Pancreas (tissue), 10 donors: Measurements from ENCODE around the gene ADAM11. TPM values are rescaled to one million over a fixed set of nuclear protein-coding genes. Genes with fewer than 3 reads are reported as not detected.
"Not testable (repeated sequence)": the region's sequence is repeated elsewhere in the genome, so short reads cannot be mapped to it uniquely, and the experiment has no call there.

Experiments used
- ATAC-seq, 4 donors: fragments of 200-7000 bp; cut with Tn5 transposase; one replicate each; pipeline versions ENCODE4 v1.8.0 to v1.9.1; 2020; ENCODE audit warnings: mild to moderate bottlenecking in 4 of 4, moderate library complexity in 4 of 4
- DNase-seq, 6 donors: peaks; one replicate each; pipeline ENCODE4 v3.0.0-alpha.2; 2020
- FAIRE-seq: peaks from 2 replicates; lab custom pipeline; 2012; peaks lifted over from hg19 to GRCh38; lab: Jason Lieb, UNC
- H3K27ac ChIP-seq, 4 donors: fragments of 200-600 bp; sonication (generic); 1 replicate in 3 of 4; 2 replicates in 1 of 4; pipeline versions ENCODE4 v1.5.0 to v1.8.0; 2020
- H3K27me3 ChIP-seq, 4 donors: fragments of 200-600 bp; one replicate each; pipeline ENCODE4 v1.8.0; 2021
- H3K36me3 ChIP-seq, 3 donors: fragments of 200-600 bp; sonication (generic) in 1 of 3; one replicate each; pipeline versions ENCODE4 v1.5.0 to v1.8.0; 2020 to 2021
- H3K4me1 ChIP-seq, 3 donors: fragments of 200-600 bp; one replicate each; pipeline ENCODE4 v1.8.0; 2021
- H3K4me3 ChIP-seq, 4 donors: fragments of 200-600 bp; sonication (generic) in 2 of 4; one replicate each; pipeline versions ENCODE4 v1.5.0 to v1.8.0; 2020 to 2021
- H3K9me3 ChIP-seq, 4 donors: fragments of 200-600 bp; one replicate each; pipeline ENCODE4 v1.8.0; 2021
- WGBS, 2 donors: extraction: QIAGEN DNeasy Blood & Tissue Kit; methylation state at CpG; one replicate each; pipeline ENCODE4 v1.1.7; 2013; 5-methylcytosine and 5-hydroxymethylcytosine counted together
- intact Hi-C, 3 donors: fragments of 100-400 bp; cut with DNase I; formaldehyde crosslinking; loops; one replicate each; pipeline versions ENCODE4 v1.11.1 to v1.14.2; 2022
- polyA plus RNA-seq, 2 donors: library from polyadenylated mRNA; stranded (reverse); fragments of 200-250 nt; gene quantifications; one replicate each; pipeline ENCODE4 v1.2.3, GENCODE V29; 2013
- total RNA-seq, 6 donors: library from RNA; stranded (reverse); fragmentation: NEBNext Ultra II Directional in 4 of 6; extraction: Animal tissue kit (Norgen Biotek cat#: 25700) in 4 of 6; gene quantifications; one replicate each; pipeline versions ENCODE4 v1.2.1 to v1.2.4, GENCODE V29; 2021 to 2023
- TF ChIP-seq, protein P1 (sequence below), 4 donors: fragments of 200-600 bp; sonication (generic) in 3 of 4; IDR thresholded peaks; one replicate each; pipeline versions ENCODE4 v1.5.0 to v1.8.0; 2021; ENCODE audit warnings: antibody characterized with exemption in 4 of 4
- donor health status: healthy with polysubstance abuse.
- donor health status: DM: no; HTN: no; CAD: no; lungs with moderate emphysema.
- donor health status: DM: no; HTN: no; CAD: no.
- donor health status: control.
- donor health status: control.
- donor health status: Bipolar disorder and iron deficiency.
- donor health status: DM: yes; HTN: yes; CAD: no.
- donor health status: DM: no; HTN: no; CAD: no.
- donor health status: DM: no; HTN: no; CAD: no.
- donor health status: DM: yes; HTN: yes; CAD: no.

ADAM11 gene
- total and polyA plus RNA-seq, 8 donors = 0.03 to 0.40 (median 0.18) TPM

DNA sequence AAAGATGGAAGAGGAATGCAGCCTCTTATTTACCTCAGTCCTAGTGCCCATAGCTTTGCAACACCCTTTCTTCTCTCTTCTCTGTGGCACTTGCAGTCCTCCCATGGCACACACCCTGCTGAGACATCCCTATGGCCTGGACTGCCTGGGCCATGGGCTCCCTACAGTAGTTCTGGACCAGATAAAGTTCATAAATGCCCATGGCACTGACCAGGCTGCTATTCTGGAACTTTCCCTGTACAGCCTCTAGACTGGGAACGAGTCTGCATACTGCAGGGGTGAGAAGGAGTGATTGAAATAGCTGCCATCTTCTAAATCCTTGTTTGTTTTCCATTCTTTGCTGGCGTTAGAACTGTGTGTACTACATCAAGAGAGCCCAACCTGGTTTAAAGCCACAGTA, 24.5 kb upstream of the ADAM11 start:
- ATAC-seq (no peak), FAIRE-seq (no peak)
- 68 to 79% methylated on average over 2 of the region's 2 CpGs for WGBS, 2 donors

DNA sequence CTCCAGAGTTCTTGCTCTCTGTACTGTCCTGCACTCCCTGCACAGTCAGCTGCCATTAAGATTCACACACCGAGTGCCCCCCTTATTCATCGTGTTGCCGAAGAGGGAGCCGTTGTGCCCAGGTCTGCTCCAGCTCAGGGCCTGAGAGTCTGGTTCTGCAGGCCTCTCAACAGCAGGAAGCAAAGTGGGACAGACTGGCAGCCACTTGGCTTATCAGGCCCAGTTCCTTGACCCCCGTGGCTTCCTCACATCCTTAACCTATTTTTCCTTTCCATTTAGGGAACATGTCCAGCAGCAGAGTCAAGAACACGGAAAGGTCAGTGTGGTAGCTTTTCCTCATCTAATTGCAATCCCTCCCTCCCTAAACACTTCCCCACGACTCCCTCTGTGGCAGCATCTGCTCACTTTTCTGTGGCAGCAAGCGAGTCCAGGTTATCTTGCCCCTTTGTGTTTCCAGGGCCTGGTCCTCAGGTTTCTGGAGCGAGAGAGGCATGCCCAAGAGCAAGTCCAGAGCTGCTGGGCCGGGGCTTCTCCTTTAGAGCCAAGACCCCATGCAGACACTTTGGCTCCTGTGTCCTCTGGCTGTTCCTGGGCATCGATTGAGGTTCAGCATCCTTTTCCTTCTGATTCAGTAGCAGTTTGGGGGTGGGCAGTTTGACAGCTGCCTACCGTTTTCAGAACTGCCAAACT, 22.1 kb upstream of the ADAM11 start:
- intact Hi-C loops = no loop called here
- Histone ChIP-seq H3K36me3 (no peaks in the 10 kb centered on the region), H3K4me1 (no peaks in the 10 kb centered on the region), H3K4me3 (no peak overlapping the region), H3K27me3 (no peaks in the 10 kb centered on the region), H3K9me3 (no peaks in the 10 kb centered on the region), H3K27ac (no peak overlapping the region)
- no peak for DNase-seq
- WGBS, 2 donors = 82 to 88% methylated on average over 12 of the region's 12 CpGs
- no peak for FAIRE-seq
- ATAC-seq = no peak
- TF ChIP-seq, protein P1, sequence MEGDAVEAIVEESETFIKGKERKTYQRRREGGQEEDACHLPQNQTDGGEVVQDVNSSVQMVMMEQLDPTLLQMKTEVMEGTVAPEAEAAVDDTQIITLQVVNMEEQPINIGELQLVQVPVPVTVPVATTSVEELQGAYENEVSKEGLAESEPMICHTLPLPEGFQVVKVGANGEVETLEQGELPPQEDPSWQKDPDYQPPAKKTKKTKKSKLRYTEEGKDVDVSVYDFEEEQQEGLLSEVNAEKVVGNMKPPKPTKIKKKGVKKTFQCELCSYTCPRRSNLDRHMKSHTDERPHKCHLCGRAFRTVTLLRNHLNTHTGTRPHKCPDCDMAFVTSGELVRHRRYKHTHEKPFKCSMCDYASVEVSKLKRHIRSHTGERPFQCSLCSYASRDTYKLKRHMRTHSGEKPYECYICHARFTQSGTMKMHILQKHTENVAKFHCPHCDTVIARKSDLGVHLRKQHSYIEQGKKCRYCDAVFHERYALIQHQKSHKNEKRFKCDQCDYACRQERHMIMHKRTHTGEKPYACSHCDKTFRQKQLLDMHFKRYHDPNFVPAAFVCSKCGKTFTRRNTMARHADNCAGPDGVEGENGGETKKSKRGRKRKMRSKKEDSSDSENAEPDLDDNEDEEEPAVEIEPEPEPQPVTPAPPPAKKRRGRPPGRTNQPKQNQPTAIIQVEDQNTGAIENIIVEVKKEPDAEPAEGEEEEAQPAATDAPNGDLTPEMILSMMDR (IDR thresholded peaks at IDR 0.05) = no peak

More for the DNA sequence above, 24.5 kb upstream of the ADAM11 start:
- Histone ChIP-seq H3K4me3 (no peak overlapping the region), H3K4me1 (no peaks in the 10 kb centered on the region), H3K27ac (no peak overlapping the region), H3K36me3 (no peaks in the 10 kb centered on the region), H3K9me3 (no peaks in the 10 kb centered on the region), H3K27me3 (no peaks in the 10 kb centered on the region)
- DNase-seq = no peak
- intact Hi-C loops = no loop called here
- TF ChIP-seq, protein P1 (IDR thresholded peaks at IDR 0.05) = no peak

DNA sequence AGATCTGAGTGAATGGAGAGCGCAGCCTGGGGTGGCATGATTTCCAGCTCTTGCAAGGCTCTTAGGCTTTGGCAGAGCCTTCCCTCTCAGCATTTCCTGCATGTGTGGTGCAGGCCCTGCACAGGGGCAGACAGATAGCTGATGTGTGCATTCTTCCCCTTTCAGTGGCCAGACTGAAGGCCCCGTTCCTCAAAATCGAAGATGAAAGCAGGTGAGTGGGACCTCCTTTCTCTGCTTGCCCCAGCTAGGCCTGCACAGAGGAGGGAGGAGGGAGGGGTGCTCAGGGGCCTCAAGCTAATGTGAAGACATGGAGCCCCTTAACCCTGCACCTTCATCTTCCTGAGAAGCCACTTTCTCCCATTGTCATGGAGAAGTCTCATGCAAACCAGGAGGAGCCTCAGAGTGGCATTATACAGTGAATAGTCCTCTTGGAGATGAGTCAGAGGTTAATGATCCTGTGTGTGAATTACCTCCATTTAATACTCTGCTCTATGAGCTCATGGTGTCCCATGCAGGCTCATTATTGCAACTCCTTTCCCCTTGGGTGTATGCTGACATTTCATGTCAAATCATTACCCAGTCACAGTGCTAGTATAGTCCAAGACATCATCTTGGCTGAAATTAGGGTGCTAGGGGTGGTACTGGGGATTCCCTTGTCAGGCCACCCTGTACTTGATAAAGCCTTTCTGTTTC, 20.4 kb upstream of the ADAM11 start:
- no peak overlapping the region for H3K4me3 ChIP-seq
- H3K9me3 ChIP-seq = no peaks in the 10 kb centered on the region
- 78 to 85% methylated on average over 3 of the region's 3 CpGs for WGBS, 2 donors
- TF ChIP-seq, protein P1 (IDR thresholded peaks at IDR 0.05) = no peak
- H3K36me3 ChIP-seq = no peaks in the 10 kb centered on the region
- H3K27ac ChIP-seq = no peak overlapping the region
- H3K4me1 ChIP-seq = no peaks in the 10 kb centered on the region
- DNase-seq (no peak), ATAC-seq (no peak), FAIRE-seq (no peak)
- H3K27me3 ChIP-seq = no peaks in the 10 kb centered on the region
- intact Hi-C loops = no loop called here

DNA sequence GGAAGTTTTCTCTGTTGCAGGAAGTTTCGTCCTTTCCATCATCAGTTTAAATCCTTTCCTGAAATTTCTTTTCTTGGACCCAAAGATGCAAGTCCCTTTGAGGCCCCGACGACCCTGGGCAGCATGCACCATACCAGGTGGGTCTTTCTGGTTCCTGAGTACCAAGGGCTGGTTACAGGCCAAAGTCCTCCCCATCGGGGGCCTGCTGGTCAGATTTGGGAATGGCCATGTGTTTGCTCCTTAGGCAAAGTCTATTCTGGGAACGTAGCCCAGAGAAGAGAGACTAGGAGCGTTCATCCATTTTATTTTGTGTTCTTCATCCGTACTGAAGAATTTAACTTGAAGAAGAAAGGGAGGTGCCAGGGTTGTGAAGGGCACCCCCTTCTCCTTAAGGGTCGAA, 17.5 kb upstream of the ADAM11 start:
- H3K27me3 ChIP-seq = no peaks in the 10 kb centered on the region
- no peak overlapping the region for H3K27ac ChIP-seq
- ATAC-seq (no peak), DNase-seq (no peak), FAIRE-seq (no peak)
- H3K36me3 ChIP-seq = no peaks in the 10 kb centered on the region
- TF ChIP-seq, protein P1 (IDR thresholded peaks at IDR 0.05) = no peak
- intact Hi-C loops = no loop called here
- H3K4me3 ChIP-seq = no peak overlapping the region
- no peaks in the 10 kb centered on the region for H3K9me3 ChIP-seq
- no peaks in the 10 kb centered on the region for H3K4me1 ChIP-seq
- WGBS, 2 donors = 86 to 88% methylated on average over 8 of the region's 8 CpGs

DNA sequence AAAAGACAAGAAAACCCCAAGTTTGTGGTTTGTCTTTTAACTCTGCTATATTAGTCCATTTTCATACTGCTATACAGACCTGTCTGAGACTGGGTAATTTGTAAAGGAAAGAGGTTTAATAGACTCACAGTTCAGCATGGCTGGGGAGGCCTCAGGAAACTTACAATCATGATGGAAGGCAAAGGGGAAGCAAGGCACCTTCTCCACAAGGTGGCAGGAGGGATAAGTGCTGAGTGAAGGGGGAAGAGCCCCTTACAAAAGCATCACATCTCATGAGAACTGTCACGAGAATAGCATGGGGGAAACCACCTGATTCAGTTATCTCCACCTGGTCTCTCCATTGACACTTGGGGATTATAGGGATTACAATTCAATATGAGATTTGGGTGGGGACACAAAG, 13.5 kb upstream of the ADAM11 start:
- H3K9me3 ChIP-seq = no peaks in the 10 kb centered on the region
- WGBS, 2 donors = 89 to 92% methylated on average over 1 of the region's 1 CpG

DNA sequence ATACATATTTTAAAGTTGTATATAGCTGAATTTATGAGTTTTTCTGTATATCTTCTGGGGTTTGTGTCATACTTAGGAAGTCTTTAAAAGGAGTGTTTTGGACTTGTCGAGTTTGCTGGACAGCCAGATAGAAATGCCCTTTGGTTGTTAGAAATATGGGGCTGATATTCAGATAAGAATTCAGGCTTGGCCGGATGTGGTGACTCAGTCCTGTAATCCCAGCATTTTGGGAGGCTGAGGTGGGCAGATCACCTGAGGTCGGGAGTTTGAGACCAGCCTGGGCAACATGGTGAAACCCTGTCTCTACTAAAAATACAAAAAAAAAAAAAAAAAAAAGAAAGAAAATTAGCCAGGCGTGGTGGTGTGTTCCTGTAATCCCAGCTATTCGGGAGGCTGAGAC, 13.1 kb upstream of the ADAM11 start:
- H3K4me1 ChIP-seq, H3K9me3 ChIP-seq, H3K27ac ChIP-seq, FAIRE-seq, ATAC-seq, intact Hi-C loops, H3K4me3 ChIP-seq, H3K36me3 ChIP-seq, H3K27me3 ChIP-seq, DNase-seq: not testable (repeated sequence)
- 86 to 92% methylated on average over 5 of the region's 5 CpGs for WGBS, 2 donors

More for the DNA sequence above, 13.5 kb upstream of the ADAM11 start:
- Histone ChIP-seq H3K27me3 (no peaks in the 10 kb centered on the region), H3K27ac (no peak overlapping the region), H3K4me1 (no peaks in the 10 kb centered on the region), H3K36me3 (no peaks in the 10 kb centered on the region), H3K4me3 (no peak overlapping the region)
- ATAC-seq (no peak), FAIRE-seq (no peak), DNase-seq (no peak)
- intact Hi-C loops = no loop called here
- TF ChIP-seq, protein P1 (IDR thresholded peaks at IDR 0.05) = no peak
